ENCODE results near the gene CFAP90. TPM values are rescaled to one million over a fixed set of nuclear protein-coding genes. Genes with fewer than 3 reads are reported as not detected.

CFAP90 gene
- total RNA-seq, 2 donors from 2014 or later, result not detected

GRCh38 chr5:7795306-7795705 is 55.6 kb downstream of the CFAP90 start:
- H3K36me3 ChIP-seq, result no peaks in the 10 kb centered on the region
- no peak for DNase-seq (ENCODE audit: low spot score)
- H3K27me3 ChIP-seq, result no peaks in the 10 kb centered on the region
- no peaks in the 10 kb centered on the region for H3K9me3 ChIP-seq
- H3K27ac ChIP-seq, result no peak overlapping the region
- no peak for TF ChIP-seq CTCF (IDR thresholded peaks at IDR 0.05)
- H3K4me1 ChIP-seq, result no peaks in the 10 kb centered on the region
- no peak overlapping the region for H3K4me3 ChIP-seq

GRCh38 chr5:7794823-7795222 is 56.1 kb downstream of the CFAP90 start:
- no peak overlapping the region for H3K4me3 ChIP-seq
- no peak overlapping the region for H3K27ac ChIP-seq
- H3K27me3 ChIP-seq, result no peaks in the 10 kb centered on the region
- no peak for DNase-seq (ENCODE audit: low spot score)
- no peaks in the 10 kb centered on the region for H3K36me3 ChIP-seq
- no peaks in the 10 kb centered on the region for H3K4me1 ChIP-seq
- H3K9me3 ChIP-seq, result no peaks in the 10 kb centered on the region
- no peak for TF ChIP-seq CTCF (IDR thresholded peaks at IDR 0.05)

- Histone ChIP-seq H3K36me3 (no peaks in the 10 kb centered on the region), H3K9me3 (no peaks in the 10 kb centered on the region), H3K4me3 (no peak overlapping the region), H3K4me1 (no peaks in the 10 kb centered on the region), H3K27ac (no peak overlapping the region), H3K27me3 (no peaks in the 10 kb centered on the region)
- no peak for DNase-seq (ENCODE audit: low spot score)
- TF ChIP-seq CTCF (IDR thresholded peaks at IDR 0.05), result no peak
These were observed 56.6 kb downstream of the CFAP90 start for GRCh38 chr5:7794311-7794710.

- Histone ChIP-seq H3K4me1 (no peaks in the 10 kb centered on the region), H3K36me3 (no peaks in the 10 kb centered on the region), H3K27ac (no peak overlapping the region), H3K27me3 (no peaks in the 10 kb centered on the region), H3K4me3 (no peak overlapping the region), H3K9me3 (no peaks in the 10 kb centered on the region)
- no peak for TF ChIP-seq CTCF (IDR thresholded peaks at IDR 0.05)
- DNase-seq (ENCODE audit: low spot score), result no peak
These were observed 57.0 kb downstream of the CFAP90 start for GRCh38 chr5:7793895-7794294.

GRCh38 chr5:7789567-7789966 is 61.4 kb downstream of the CFAP90 start:
- H3K27ac ChIP-seq, result no peak overlapping the region
- H3K9me3 ChIP-seq, result no peaks in the 10 kb centered on the region
- no peak for TF ChIP-seq CTCF (IDR thresholded peaks at IDR 0.05)
- DNase-seq (ENCODE audit: low spot score), result no peak
- H3K4me1 ChIP-seq, result no peaks in the 10 kb centered on the region
- H3K27me3 ChIP-seq, result no peaks in the 10 kb centered on the region
- no peak overlapping the region for H3K4me3 ChIP-seq
- H3K36me3 ChIP-seq, result no peaks in the 10 kb centered on the region

- Histone ChIP-seq H3K36me3 (no peaks in the 10 kb centered on the region), H3K27me3 (no peaks in the 10 kb centered on the region), H3K4me3 (no peak overlapping the region), H3K4me1 (no peaks in the 10 kb centered on the region), H3K9me3 (no peaks in the 10 kb centered on the region), H3K27ac (no peak overlapping the region)
- TF ChIP-seq CTCF (IDR thresholded peaks at IDR 0.05), result no peak
- DNase-seq (ENCODE audit: low spot score), result no peak
These were observed 63.2 kb downstream of the CFAP90 start for GRCh38 chr5:7787770-7788169.

All from right atrium auricular region (tissue), 2 donors.